ENCODE results near the gene ENKD1. TPM values are rescaled to one million over a fixed set of nuclear protein-coding genes. Genes with fewer than 3 reads are reported as not detected.

The ENKD1 gene
- total RNA-seq, 1 experiment from 2014 or later: 11.9 TPM

DNA sequence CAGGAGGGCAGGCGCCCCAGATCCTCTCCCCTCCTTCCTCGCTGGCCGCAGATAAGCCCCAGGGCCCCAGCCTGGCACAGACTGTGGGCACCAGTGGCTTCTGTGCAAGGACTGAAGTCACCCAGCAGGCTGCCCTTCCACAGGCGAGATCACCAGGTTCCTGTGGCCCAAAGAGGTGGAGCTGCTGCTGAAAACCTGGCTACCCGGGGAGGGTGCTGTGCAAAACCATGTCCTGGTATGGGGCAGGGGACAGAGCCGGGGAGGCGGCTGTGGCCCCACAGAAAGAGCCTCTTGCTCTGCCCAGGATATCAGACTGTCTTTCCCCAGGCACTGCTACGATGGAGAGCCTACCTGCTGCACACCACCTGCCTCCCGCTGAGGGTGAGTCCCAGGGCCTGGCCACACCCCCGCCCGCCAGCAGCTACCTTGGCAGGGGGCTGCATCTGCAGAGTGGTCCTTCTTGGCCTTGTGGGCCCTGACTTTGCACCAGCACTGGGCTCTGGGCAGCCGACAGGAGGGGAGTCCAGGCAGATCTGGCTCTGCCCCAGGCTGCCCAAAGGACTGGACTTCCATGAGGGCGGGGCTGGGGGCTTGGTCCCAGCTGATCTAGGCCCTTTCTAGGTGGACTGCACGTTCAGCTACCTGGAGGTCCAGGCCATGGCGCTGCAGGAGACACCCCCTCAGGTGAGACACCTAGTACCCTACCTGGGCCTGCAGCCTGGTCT is 21.0 kb downstream of the ENKD1 start:
- DNase-seq (ENCODE audit: low spot score) (peak; percentile 18), ATAC-seq (no peak)
- peaks cover 10% of the 10 kb centered on the region for H3K4me1 Mint-ChIP-seq
- peaks cover 60% of the 10 kb centered on the region for H3K27me3 Mint-ChIP-seq (ENCODE audit: low read depth)
- ChIA-PET POLR2A (interaction anchor here (0.9 to 1.8 kb wide), 3 partner anchors 83 to 99 kb away, joined by 4 to 6 read pairs (median 4); partner anchors contain the start of gene CTCF), CTCF (interaction anchor here (0.6 to 9.6 kb wide), 27 partner anchors 12 to 165 kb away, joined by 3 to 197 read pairs (median 5); partner anchors contain the start of genes ACD, ATP6V0D1, C16orf86 and CTCF)
- no peak overlapping the region for H3K27ac Mint-ChIP-seq
- H3K36me3 Mint-ChIP-seq: no peaks in the 10 kb centered on the region; the same call in 1 of the 2 replicates
- peak overlapping the region; percentile 65 for H3K4me3 Mint-ChIP-seq
- H3K9me3 Mint-ChIP-seq: no peaks in the 10 kb centered on the region
- TF ChIP-seq ZNF138 (CRISPR knock-in tag; conservative IDR thresholded peaks at IDR 0.05) (0 out of 2 replicates have a peak, but pooled peaks have one; percentile 51), HMGA2 (CRISPR knock-in tag; IDR thresholded peaks at IDR 0.05) (no peak)

DNA sequence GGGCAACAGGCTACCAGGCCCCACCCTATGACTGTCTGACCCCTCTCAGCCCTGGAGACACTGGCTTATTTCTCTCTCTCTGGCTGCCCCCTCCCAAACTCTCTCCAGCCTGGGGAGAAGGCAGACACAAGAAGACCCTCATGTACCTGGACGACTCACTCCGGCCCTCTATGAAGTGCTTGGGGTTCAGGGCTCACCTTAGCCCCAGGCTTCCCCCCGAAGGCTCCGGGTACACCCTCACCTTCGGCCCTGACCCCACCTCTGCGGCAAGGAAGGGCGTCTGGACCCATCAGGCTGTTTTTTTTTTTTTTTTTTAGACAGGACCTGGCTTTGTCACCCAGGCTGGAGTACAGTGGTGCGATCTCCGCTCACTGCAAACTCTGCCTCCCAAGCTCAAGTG is 22.5 kb downstream of the ENKD1 start:
- peaks cover 45% of the 10 kb centered on the region for H3K27me3 Mint-ChIP-seq (ENCODE audit: low read depth)
- no peaks in the 10 kb centered on the region for H3K9me3 Mint-ChIP-seq
- no peak for TF ChIP-seq ESRRA (CRISPR knock-in tag; IDR thresholded peaks at IDR 0.05; ENCODE audit: borderline replicate concordance)
- H3K4me1 Mint-ChIP-seq: no peaks in the 10 kb centered on the region; the same call in 1 of the 2 replicates
- CTCF ChIA-PET: interaction anchor here (0.6 to 9.6 kb wide), 16 partner anchors 16 to 578 kb away, joined by 3 to 197 read pairs (median 5); partner anchors contain the start of genes ACD, ATP6V0D1, CTCF and PSKH1
- H3K36me3 Mint-ChIP-seq: peaks cover 3% of the 10 kb centered on the region; the same call in 1 of the 2 replicates
- no peak for ATAC-seq
- POLR2A ChIA-PET: no interaction called here
- H3K27ac Mint-ChIP-seq: no peak overlapping the region
- no peak for DNase-seq (ENCODE audit: low spot score)
- H3K4me3 Mint-ChIP-seq: peak overlapping the region; percentile 62

DNA sequence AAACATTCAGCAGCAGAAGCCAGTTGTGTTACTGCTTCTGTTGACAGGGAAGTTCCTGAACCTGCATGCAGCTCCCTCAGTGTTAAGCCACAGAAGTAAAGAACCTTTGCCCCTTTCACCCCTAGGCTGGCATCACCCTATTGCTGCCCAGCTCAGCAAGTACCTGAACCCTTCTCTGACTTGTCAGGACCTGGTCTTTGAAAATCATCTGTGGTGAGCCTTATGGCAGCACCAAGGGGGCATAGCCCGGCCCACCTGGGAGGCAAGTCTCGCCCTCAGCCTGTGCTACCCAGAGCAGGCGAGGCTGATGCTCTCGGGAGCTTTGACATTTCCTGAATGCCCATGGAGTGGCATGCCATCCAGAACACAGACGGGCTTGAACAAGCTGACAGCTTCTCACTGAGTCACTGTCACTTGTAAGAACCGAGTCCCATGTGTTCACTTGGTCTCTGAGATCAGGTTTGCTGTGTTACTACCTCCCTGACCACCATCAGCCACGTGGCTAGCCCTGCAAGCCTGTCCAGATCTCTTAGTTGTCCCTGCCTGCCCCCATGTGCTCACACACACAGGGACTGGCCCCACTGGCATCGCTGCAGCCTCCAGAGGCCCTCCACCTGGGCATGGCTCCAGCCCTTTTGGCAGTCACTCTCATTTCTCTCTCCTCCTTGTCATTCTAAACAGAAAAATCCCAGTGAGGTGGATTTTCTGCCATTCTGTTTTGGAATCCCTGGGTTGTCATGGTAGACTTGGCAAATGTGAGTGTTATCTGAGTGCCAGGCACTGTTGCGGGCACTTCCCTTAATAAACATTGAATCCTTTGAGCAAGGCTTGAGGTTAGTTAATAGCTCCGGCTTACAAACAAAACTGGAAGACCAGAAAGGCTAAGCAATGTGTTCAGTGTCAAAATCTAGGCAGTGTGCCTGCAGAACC is 24.5 kb downstream of the ENKD1 start:
- Mint-ChIP-seq H3K4me1 (no peaks in the 10 kb centered on the region; the same call in 1 of the 2 replicates), H3K36me3 (peaks cover 21% of the 10 kb centered on the region), H3K27me3 (ENCODE audit: low read depth) (peaks cover 26% of the 10 kb centered on the region), H3K9me3 (no peaks in the 10 kb centered on the region), H3K27ac (no peak overlapping the region), H3K4me3 (no peak overlapping the region)
- TF ChIP-seq CREM (CRISPR knock-in tag; IDR thresholded peaks at IDR 0.05): no peak
- TF ChIP-seq ZNF423 (CRISPR knock-in tag; IDR thresholded peaks at IDR 0.05): no peak
- TF ChIP-seq, protein P1, sequence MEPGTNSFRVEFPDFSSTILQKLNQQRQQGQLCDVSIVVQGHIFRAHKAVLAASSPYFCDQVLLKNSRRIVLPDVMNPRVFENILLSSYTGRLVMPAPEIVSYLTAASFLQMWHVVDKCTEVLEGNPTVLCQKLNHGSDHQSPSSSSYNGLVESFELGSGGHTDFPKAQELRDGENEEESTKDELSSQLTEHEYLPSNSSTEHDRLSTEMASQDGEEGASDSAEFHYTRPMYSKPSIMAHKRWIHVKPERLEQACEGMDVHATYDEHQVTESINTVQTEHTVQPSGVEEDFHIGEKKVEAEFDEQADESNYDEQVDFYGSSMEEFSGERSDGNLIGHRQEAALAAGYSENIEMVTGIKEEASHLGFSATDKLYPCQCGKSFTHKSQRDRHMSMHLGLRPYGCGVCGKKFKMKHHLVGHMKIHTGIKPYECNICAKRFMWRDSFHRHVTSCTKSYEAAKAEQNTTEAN (CRISPR knock-in tag; IDR thresholded peaks at IDR 0.05): no peak
- TF ChIP-seq, protein P2, sequence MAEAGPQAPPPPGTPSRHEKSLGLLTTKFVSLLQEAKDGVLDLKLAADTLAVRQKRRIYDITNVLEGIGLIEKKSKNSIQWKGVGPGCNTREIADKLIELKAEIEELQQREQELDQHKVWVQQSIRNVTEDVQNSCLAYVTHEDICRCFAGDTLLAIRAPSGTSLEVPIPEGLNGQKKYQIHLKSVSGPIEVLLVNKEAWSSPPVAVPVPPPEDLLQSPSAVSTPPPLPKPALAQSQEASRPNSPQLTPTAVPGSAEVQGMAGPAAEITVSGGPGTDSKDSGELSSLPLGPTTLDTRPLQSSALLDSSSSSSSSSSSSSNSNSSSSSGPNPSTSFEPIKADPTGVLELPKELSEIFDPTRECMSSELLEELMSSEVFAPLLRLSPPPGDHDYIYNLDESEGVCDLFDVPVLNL (CRISPR knock-in tag; IDR thresholded peaks at IDR 0.05; ENCODE audit: borderline replicate concordance, low read depth): no peak
- TF ChIP-seq KAT7 (CRISPR knock-in tag; IDR thresholded peaks at IDR 0.05; ENCODE audit: borderline replicate concordance): no peak
- no peak for TF ChIP-seq NR1H2 (CRISPR knock-in tag; IDR thresholded peaks at IDR 0.05)
- TF ChIP-seq, protein P3, sequence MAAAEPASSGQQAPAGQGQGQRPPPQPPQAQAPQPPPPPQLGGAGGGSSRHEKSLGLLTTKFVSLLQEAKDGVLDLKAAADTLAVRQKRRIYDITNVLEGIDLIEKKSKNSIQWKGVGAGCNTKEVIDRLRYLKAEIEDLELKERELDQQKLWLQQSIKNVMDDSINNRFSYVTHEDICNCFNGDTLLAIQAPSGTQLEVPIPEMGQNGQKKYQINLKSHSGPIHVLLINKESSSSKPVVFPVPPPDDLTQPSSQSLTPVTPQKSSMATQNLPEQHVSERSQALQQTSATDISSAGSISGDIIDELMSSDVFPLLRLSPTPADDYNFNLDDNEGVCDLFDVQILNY (CRISPR knock-in tag; IDR thresholded peaks at IDR 0.05): no peak
- no peak for TF ChIP-seq HMGA2 (CRISPR knock-in tag; IDR thresholded peaks at IDR 0.05)
- TF ChIP-seq, protein P4, sequence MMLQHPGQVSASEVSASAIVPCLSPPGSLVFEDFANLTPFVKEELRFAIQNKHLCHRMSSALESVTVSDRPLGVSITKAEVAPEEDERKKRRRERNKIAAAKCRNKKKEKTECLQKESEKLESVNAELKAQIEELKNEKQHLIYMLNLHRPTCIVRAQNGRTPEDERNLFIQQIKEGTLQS (CRISPR knock-in tag; conservative IDR thresholded peaks at IDR 0.05): no peak
- TF ChIP-seq MYBL2 (CRISPR knock-in tag; IDR thresholded peaks at IDR 0.05): no peak
- no peak for TF ChIP-seq ESRRA (CRISPR knock-in tag; IDR thresholded peaks at IDR 0.05; ENCODE audit: borderline replicate concordance)
- TF ChIP-seq, protein P5, sequence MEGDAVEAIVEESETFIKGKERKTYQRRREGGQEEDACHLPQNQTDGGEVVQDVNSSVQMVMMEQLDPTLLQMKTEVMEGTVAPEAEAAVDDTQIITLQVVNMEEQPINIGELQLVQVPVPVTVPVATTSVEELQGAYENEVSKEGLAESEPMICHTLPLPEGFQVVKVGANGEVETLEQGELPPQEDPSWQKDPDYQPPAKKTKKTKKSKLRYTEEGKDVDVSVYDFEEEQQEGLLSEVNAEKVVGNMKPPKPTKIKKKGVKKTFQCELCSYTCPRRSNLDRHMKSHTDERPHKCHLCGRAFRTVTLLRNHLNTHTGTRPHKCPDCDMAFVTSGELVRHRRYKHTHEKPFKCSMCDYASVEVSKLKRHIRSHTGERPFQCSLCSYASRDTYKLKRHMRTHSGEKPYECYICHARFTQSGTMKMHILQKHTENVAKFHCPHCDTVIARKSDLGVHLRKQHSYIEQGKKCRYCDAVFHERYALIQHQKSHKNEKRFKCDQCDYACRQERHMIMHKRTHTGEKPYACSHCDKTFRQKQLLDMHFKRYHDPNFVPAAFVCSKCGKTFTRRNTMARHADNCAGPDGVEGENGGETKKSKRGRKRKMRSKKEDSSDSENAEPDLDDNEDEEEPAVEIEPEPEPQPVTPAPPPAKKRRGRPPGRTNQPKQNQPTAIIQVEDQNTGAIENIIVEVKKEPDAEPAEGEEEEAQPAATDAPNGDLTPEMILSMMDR (IDR thresholded peaks at IDR 0.05): no peak
- TF ChIP-seq NR2C2 (CRISPR knock-in tag; IDR thresholded peaks at IDR 0.05): no peak
- TF ChIP-seq ZNF219 (CRISPR knock-in tag; IDR thresholded peaks at IDR 0.05; ENCODE audit: borderline replicate concordance): no peak
- TF ChIP-seq, protein P6, sequence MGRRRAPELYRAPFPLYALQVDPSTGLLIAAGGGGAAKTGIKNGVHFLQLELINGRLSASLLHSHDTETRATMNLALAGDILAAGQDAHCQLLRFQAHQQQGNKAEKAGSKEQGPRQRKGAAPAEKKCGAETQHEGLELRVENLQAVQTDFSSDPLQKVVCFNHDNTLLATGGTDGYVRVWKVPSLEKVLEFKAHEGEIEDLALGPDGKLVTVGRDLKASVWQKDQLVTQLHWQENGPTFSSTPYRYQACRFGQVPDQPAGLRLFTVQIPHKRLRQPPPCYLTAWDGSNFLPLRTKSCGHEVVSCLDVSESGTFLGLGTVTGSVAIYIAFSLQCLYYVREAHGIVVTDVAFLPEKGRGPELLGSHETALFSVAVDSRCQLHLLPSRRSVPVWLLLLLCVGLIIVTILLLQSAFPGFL (CRISPR knock-in tag; IDR thresholded peaks at IDR 0.05; ENCODE audit: borderline replicate concordance): no peak
- TF ChIP-seq ZNF121 (CRISPR knock-in tag; IDR thresholded peaks at IDR 0.05): no peak
- no peak for TF ChIP-seq NFE2L1 (CRISPR knock-in tag; IDR thresholded peaks at IDR 0.05)
- ChIA-PET CTCF (interaction anchor here (0.7 to 9.6 kb wide), 7 partner anchors 19 to 121 kb away, joined by 3 to 197 read pairs (median 4); partner anchors contain the start of genes ACD and PARD6A), POLR2A (interaction anchor here (1.1 kb wide), 1 partner anchor 80 kb away, joined by 3 read pairs; no protein-coding TSS in a partner anchor)
- DNase-seq (ENCODE audit: low spot score) (no peak), ATAC-seq (no peak)

Data from WTC11 (cell line).